GM12878 (cell line): ENCODE data around the gene CLRN3.

ENCODE experiments used
- NFYB ChIP-seq: IDR thresholded peaks from 2 replicates; pipeline ENCODE4 v1.6.1; 2011; ENCODE audit warnings: low read depth, mild to moderate bottlenecking, low read length, improper control_type of control experiment, moderate library complexity; ENCODE audit not compliant: insufficient read depth
- POLR2AphosphoS5 ChIP-seq: IDR thresholded peaks from 2 replicates; pipeline ENCODE4 v1.6.1; 2011; ENCODE audit warnings: mild to moderate bottlenecking, low read length, inconsistent platforms
- ZZZ3 ChIP-seq: IDR thresholded peaks from 2 replicates; pipeline ENCODE4 v1.6.1; 2011; ENCODE audit warnings: low read depth; ENCODE audit not compliant: control insufficient read depth, insufficient read length

- TF ChIP-seq NFYB = no peak
- TF ChIP-seq ZZZ3 = no peak
- no peak for TF ChIP-seq POLR2AphosphoS5
Measured at GRCh38 chr10:127863231-127863825, 29.4 kb downstream of the CLRN3 start.
